Measurements from ENCODE around the gene PRTN3.
A peak's percentile ranks its signal among the peaks of the same experiment; 100 is the strongest.

PRTN3 gene

DNA sequence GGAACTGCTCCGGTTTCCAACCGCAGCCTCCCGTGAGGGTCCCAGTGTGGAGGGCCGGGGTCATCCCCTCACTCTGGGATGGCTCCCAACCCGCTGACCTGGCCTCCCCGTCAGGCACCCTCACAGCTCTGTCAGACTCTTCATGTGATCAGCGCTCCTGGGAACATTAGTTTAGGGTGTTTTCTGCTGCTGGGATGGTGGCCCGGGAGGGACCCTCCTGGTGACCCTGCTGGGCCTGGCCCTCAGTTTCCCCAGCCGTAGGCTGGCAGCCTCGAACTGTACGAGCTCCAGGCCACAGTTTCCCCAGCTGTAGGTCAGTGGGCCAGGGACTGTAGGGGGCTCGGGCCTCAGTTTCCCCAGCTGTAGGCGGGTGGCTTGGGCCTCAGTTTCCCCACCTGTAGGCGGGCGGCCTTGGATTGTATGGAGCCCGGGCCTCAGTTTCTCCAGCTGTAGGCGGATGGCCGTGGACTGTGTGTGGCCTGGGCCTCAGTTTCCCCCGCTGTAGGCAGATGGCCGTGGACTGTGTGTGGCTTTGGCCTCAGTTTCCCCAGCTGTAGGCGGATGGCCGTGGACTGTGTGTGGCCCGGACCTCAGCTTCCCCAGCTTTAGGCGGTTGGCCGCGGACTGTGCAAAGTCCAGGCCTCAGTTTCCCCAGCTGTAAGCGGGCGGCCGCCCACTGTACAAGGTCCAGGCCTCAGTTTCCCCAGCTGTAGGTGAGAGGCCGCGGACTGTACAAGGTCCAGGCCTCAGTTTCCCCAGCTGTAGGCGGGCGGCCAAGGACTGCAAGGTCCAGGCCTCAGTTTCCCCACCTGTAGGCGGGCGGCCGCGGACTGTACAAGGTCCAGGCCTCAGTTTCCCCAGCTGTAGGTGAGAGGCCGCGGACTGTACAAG is 44.9 kb upstream of the PRTN3 start:
- TF ChIP-seq, protein P1, sequence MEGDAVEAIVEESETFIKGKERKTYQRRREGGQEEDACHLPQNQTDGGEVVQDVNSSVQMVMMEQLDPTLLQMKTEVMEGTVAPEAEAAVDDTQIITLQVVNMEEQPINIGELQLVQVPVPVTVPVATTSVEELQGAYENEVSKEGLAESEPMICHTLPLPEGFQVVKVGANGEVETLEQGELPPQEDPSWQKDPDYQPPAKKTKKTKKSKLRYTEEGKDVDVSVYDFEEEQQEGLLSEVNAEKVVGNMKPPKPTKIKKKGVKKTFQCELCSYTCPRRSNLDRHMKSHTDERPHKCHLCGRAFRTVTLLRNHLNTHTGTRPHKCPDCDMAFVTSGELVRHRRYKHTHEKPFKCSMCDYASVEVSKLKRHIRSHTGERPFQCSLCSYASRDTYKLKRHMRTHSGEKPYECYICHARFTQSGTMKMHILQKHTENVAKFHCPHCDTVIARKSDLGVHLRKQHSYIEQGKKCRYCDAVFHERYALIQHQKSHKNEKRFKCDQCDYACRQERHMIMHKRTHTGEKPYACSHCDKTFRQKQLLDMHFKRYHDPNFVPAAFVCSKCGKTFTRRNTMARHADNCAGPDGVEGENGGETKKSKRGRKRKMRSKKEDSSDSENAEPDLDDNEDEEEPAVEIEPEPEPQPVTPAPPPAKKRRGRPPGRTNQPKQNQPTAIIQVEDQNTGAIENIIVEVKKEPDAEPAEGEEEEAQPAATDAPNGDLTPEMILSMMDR (IDR thresholded peaks at IDR 0.05; ENCODE audit: low read depth, low read length) = no peak
- H3K4me3 ChIP-seq (replicated peaks in 1 of 2; ENCODE audit: low read depth in 2 of 2, low read length in 2 of 2) = peak overlapping the region; percentile 66 to 72

DNA sequence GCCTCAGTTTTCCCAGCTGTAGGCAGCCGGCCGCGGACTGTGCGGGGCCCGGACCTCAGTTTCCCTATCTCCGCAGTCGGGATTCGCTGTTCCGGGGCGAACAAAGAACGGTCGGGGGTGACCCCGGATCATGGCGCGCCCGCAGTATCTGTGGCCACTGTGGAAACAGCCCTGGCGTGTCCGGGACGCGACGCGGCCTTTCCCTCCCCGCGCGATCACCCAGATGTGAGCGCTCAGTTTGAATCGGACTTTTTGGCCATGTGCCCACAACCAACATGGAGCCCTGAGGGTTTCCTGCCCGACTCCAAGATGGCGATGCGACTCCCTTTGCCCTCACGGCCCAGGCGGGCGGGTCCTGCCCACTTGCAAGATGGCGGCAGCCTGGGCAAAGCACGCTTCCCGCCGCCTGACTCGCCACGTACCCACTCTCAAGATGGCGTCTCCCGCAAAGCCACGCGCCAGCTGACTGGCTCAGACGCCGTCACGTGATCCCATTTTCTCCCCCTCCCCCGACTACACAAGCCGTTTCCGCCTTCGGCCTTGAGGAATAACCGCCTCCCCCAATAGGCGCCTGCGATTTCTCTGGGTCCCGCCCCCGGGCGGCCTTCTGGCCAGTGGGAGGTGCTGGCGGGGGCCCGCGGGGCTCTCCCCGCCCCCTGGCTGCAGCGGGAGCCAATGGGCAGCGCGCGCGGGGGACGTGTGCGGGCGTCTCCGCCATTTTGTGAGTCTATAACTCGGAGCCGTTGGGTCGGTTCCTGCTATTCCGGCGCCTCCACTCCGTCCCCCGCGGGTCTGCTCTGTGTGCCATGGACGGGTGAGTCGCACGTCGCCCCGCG is 43.9 kb upstream of the PRTN3 start, which contains the start of gene PTBP1:
TSS of gene PTBP1 (plus strand) at position 761 of the 836 bp plus-strand sequence. CDS start at position 807, 46 bp downstream.
- peak within 1 kb of the TSS; percentile 85 to 94 for H3K4me3 ChIP-seq (replicated peaks in 1 of 2; ENCODE audit: low read depth in 2 of 2, low read length in 2 of 2)
- DNase-seq (ENCODE audit: low read depth in 2 of 2) = peak; percentile 100
- TF ChIP-seq, protein P1 (IDR thresholded peaks at IDR 0.05; ENCODE audit: low read depth, low read length) = no peak

More for the DNA sequence above, 44.9 kb upstream of the PRTN3 start:
- DNase-seq (ENCODE audit: low read depth in 2 of 2) = no peak

DNA sequence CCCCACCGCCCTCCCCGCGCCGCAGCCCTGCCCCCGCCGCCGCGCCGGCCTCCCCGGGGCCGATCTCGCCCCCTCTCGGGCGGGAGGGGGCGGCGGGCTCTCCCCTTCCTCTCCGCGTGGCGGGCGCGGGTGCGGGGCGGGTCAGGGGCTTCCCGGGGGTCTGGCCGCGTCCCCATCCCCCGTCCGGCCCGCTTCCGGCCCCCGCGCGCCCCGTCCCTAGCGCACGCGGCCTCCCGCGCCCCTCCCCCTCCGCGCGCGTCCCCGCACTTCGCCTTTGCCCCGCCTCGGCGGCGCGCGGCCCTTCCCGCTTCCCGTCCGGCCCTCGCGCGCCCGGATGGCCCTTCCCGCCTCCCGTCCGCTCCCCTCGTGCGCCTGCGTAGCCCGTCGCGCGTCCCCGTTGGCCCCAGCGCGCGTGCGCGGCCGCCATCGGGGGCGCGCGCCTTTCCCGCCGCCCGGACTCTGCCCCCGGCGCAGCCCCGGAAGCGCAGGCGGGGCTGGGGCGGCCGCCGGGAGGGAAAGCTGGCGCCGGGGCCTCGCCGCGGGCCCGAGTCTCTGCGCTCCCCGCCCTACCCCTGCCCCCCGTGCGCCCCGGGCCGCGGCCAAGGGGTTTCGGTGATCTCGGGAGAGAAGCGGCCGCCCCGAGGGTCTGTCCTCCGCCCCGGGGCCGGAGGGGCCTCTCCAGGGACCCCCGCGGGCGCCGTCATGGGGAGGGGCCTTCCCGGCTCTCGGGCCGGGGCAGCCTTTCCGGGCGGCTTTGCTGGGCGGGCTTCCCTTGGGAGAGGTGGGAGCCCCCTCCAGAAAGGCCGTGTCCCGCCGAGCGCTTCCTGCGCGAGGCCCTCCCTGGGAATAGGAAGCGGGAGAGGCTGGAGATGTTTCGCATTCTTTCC is 43.0 kb upstream of the PRTN3 start:
- DNase-seq (ENCODE audit: low read depth in 2 of 2) = peak; percentile 90 to 97
- peak overlapping the region; percentile 85 to 94 for H3K4me3 ChIP-seq (replicated peaks in 1 of 2; ENCODE audit: low read depth in 2 of 2, low read length in 2 of 2)
- TF ChIP-seq, protein P1 (IDR thresholded peaks at IDR 0.05; ENCODE audit: low read depth, low read length) = no peak

DNA sequence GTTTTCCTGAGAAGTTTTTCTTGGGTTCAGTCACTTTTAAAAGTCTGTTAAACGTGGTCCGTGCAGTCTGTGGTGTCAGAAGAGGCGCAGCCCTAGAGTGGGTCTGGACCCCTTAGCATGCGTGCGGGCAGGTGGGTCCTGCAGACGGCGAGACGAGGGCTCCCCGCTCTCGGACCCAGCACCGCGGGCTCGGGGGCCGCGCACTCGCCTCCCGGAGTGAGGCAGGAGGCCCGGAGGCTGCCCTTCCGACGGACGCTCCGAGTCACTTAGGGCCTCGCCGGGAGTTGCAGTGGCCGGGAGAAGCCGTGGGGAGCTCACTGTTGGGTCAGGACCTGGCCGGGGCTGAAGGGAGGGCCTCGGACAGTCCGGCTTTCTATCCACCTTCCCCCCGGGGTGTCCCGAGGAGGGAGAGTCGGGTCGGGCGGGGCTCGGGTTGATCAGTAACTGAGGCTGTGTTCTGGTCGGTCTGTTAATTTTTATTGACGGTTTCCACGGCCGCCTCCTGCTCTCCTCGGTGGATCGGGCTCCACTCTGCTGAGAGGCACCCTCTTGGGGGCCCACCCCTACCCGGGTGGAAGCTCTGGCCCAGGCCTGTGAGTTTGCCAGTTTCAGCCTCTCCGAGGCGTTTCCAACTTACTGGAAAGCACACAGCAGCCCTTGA is 42.3 kb upstream of the PRTN3 start:
- peak overlapping the region; percentile 85 to 94 for H3K4me3 ChIP-seq (replicated peaks in 1 of 2; ENCODE audit: low read depth in 2 of 2, low read length in 2 of 2)
- DNase-seq (ENCODE audit: low read depth in 2 of 2) = peak in 1 of 2 donors; percentile 49
- TF ChIP-seq, protein P1 (IDR thresholded peaks at IDR 0.05; ENCODE audit: low read depth, low read length) = no peak

GRCh38 chr19:799076-799881 is 41.5 kb upstream of the PRTN3 start:
- DNase-seq (ENCODE audit: low read depth in 2 of 2) = peak; percentile 59 to 75
- TF ChIP-seq, protein P1 (IDR thresholded peaks at IDR 0.05; ENCODE audit: low read depth, low read length) = peak; percentile 31
- peak overlapping the region; percentile 85 to 94 for H3K4me3 ChIP-seq (replicated peaks in 1 of 2; ENCODE audit: low read depth in 2 of 2, low read length in 2 of 2)

Data from cardiac fibroblast (primary cell).